K562 (cell line): ENCODE measurements around the gene RAMACL.

Experiments used
- CREB1 ChIP-seq, 2 experiments: sonication (generic) in 1 of 2; formaldehyde crosslinking in 1 of 2; IDR thresholded peaks; 2 replicates each; pipeline versions ENCODE4 v1.6.1 to v1.8.0; 2012 to 2022; ENCODE audit warnings: inconsistent platforms in 1 of 2, mild to moderate bottlenecking in 1 of 2, missing genetic modification reagents in 1 of 2, moderate library complexity in 1 of 2
- CTCF ChIP-seq, 3 experiments: IDR thresholded peaks in 2 of 3; conservative IDR thresholded peaks in 1 of 3; 2 replicates each; pipeline ENCODE4 v1.5.1; 2011 to 2012; ENCODE audit warnings: low read length in 3 of 3, mild to moderate bottlenecking in 3 of 3, control low read depth in 2 of 3, improper control_type of control experiment in 1 of 3, inconsistent platforms in 1 of 3, low read depth in 1 of 3, mixed read lengths in 1 of 3, moderate library complexity in 1 of 3; ENCODE audit not compliant: insufficient read depth in 2 of 3
- NFRKB ChIP-seq: fragments of 450-650 bp; IDR thresholded peaks from 2 replicates; pipeline ENCODE4 v1.6.1; 2016; ENCODE audit warnings: low read depth
- PHF20 ChIP-seq: fragments of 450-650 bp; IDR thresholded peaks from 2 replicates; pipeline ENCODE4 v1.6.1; 2018; ENCODE audit not compliant: partially characterized antibody
- RAD21 ChIP-seq, 2 experiments: fragments of 250-450 bp in 1 of 2; fragments of 450-650 bp in 1 of 2; sonication (Bioruptor Pico) in 1 of 2; formaldehyde crosslinking in 1 of 2; IDR thresholded peaks in 1 of 2; conservative IDR thresholded peaks in 1 of 2; 2 replicates each; pipeline versions ENCODE4 v1.4.0 to v1.8.0; 2020 to 2022; ENCODE audit warnings: mild to moderate bottlenecking in 2 of 2, moderate library complexity in 1 of 2
- TAF1 ChIP-seq: IDR thresholded peaks from 2 replicates; pipeline ENCODE4 v1.6.1; 2011; ENCODE audit warnings: mild to moderate bottlenecking, low read length, moderate library complexity; ENCODE audit not compliant: insufficient read depth, control insufficient read depth, severe bottlenecking; ENCODE audit errors: extremely low read depth
- ZSCAN29 ChIP-seq: fragments of 450-650 bp; IDR thresholded peaks from 2 replicates; pipeline ENCODE4 v1.6.1; 2017

GRCh38 chr6:166562726-166563125 is 23.8 kb downstream of the RAMACL start:
- TF ChIP-seq TAF1 (no peak), ZSCAN29 (no peak), NFRKB (no peak), PHF20 (no peak), CTCF (IDR thresholded peaks at IDR 0.05 in 2 of 3, conservative IDR thresholded peaks at IDR 0.05 in 1 of 3; ENCODE audit: insufficient read depth in 2 of 3, low read depth in 1 of 3, low read length in 3 of 3) (no peak), RAD21 (CRISPR knock-in tag; conservative IDR thresholded peaks at IDR 0.05 in 1 of 2, IDR thresholded peaks at IDR 0.05 in 1 of 2) (no peak), CREB1 (IDR thresholded peaks at IDR 0.05) (no peak), CREB1 (CRISPR knock-in tag; IDR thresholded peaks at IDR 0.05) (no peak)
